Lung (tissue), 12 donors: ENCODE results near the gene PGAM2. TPM values are rescaled to one million over a fixed set of nuclear protein-coding genes. Genes with fewer than 3 reads are reported as not detected.

Experiments
- ATAC-seq: fragments of 200-7000 bp; cut with Tn5 transposase; one replicate; pipeline ENCODE4 v1.9.1; 2020; ENCODE audit warnings: moderate number of reproducible peaks; ENCODE audit not compliant: insufficient read depth, low FRiP score
- DNase-seq, 3 donors: peaks; one replicate each; pipeline ENCODE4 v3.0.0-alpha.2; 2013 to 2017
- H3K27ac ChIP-seq, 2 donors: one replicate each; pipeline ENCODE4 v1.5.1; 2013; ENCODE audit warnings: mild to moderate bottlenecking in 2 of 2, moderate library complexity in 2 of 2, control low read depth in 1 of 2, inconsistent platforms in 1 of 2, low read depth in 1 of 2, low read length in 1 of 2
- H3K27me3 ChIP-seq, 3 donors: one replicate each; pipeline ENCODE4 v1.5.1; 2013; ENCODE audit warnings: low read length in 2 of 3; ENCODE audit not compliant: control insufficient read depth in 3 of 3, insufficient read depth in 3 of 3
- H3K36me3 ChIP-seq, 4 donors: one replicate each; pipeline ENCODE4 v1.5.1; 2013; ENCODE audit warnings: low read length in 4 of 4, mild to moderate bottlenecking in 1 of 4, moderate library complexity in 1 of 4; ENCODE audit not compliant: control insufficient read depth in 4 of 4, insufficient read depth in 4 of 4
- H3K4me1 ChIP-seq, 5 donors: one replicate each; pipeline ENCODE4 v1.5.1; 2013; ENCODE audit warnings: low read length in 5 of 5, mild to moderate bottlenecking in 2 of 5, moderate library complexity in 1 of 5; ENCODE audit not compliant: control insufficient read depth in 5 of 5, insufficient read depth in 5 of 5
- H3K4me3 ChIP-seq: one replicate; pipeline ENCODE4 v1.5.1; 2013; ENCODE audit warnings: mild to moderate bottlenecking, control low read depth, moderate library complexity
- H3K9ac ChIP-seq, 2 donors: one replicate each; pipeline ENCODE4 v1.5.1; 2013; ENCODE audit warnings: low read length in 2 of 2, control low read depth in 1 of 2; ENCODE audit not compliant: insufficient read depth in 1 of 2
- H3K9me3 ChIP-seq, 4 donors: one replicate each; pipeline ENCODE4 v1.5.1; 2013; ENCODE audit warnings: low read length in 3 of 4, mild to moderate bottlenecking in 1 of 4, moderate library complexity in 1 of 4; ENCODE audit not compliant: control insufficient read depth in 4 of 4, insufficient read depth in 3 of 4
- CTCF ChIP-seq: IDR thresholded peaks from 2 replicates; pipeline ENCODE4 v1.5.1; 2012; ENCODE audit warnings: mild to moderate bottlenecking; ENCODE audit errors: control extremely low read depth, extremely low read depth
- WGBS, 2 donors: extraction: QIAGEN DNeasy Blood & Tissue Kit; methylation state at CpG; one replicate each; pipeline ENCODE4 v1.1.7; 2013; 5-methylcytosine and 5-hydroxymethylcytosine counted together
- polyA plus RNA-seq, 2 donors: library from polyadenylated mRNA; stranded (reverse); fragments of 200-250 nt; gene quantifications; one replicate each; pipeline ENCODE4 v1.2.1, GENCODE V29; 2013
- total RNA-seq, 2 donors: library from RNA; depleted of rRNA in 1 of 2; stranded (reverse); fragments of >200 nt in 1 of 2; gene quantifications; one replicate each; pipeline ENCODE4 v1.2.1, GENCODE V29; 2014 to 2021
- donor health status: control.
- donor health status: control.
- donor health status: Bipolar disorder and iron deficiency.
- donor health status: healthy.
- donor health status: DM: yes; HTN: yes; CAD: no.

PGAM2 gene
- total and polyA plus RNA-seq, 4 donors, result 0.63 to 0.85 (median 0.83) TPM; not detected in 1

- H3K36me3 ChIP-seq, result peaks cover 13 to 42% (median 25%) of the 10 kb centered on the region in 4 donors
- peaks cover 0 to 4% (median 0%) of the 10 kb centered on the region in 3 donors for H3K27me3 ChIP-seq
- no peaks in the 10 kb centered on the region for H3K9me3 ChIP-seq
- H3K9ac ChIP-seq, result no peak overlapping the region
- no peak for TF ChIP-seq CTCF
- no peak for ATAC-seq
- H3K4me1 ChIP-seq, result peaks cover 0 to 11% (median 0%) of the 10 kb centered on the region in 5 donors
- no peak for DNase-seq
- H3K27ac ChIP-seq, result peak overlapping the region in 1 of 2 donors; percentile 7
- WGBS, 2 donors, result 76 to 85% methylated on average over 3 of the region's 3 CpGs
- no peak overlapping the region for H3K4me3 ChIP-seq
Measured at GRCh38 chr7:44062903-44063295, 2.5 kb downstream of the PGAM2 start.

- no peak overlapping the region for H3K9ac ChIP-seq
- WGBS, 2 donors, result 84 to 86% methylated on average over 11 of the region's 11 CpGs
- no peaks in the 10 kb centered on the region for H3K9me3 ChIP-seq
- H3K27me3 ChIP-seq, result peaks cover 0 to 4% (median 0%) of the 10 kb centered on the region in 3 donors
- H3K27ac ChIP-seq, result peak overlapping the region in 1 of 2 donors; percentile 7
- ATAC-seq (no peak), DNase-seq (no peak)
- H3K36me3 ChIP-seq, result peaks cover 13 to 48% (median 31%) of the 10 kb centered on the region in 4 donors
- peaks cover 0 to 11% (median 0%) of the 10 kb centered on the region in 5 donors for H3K4me1 ChIP-seq
- TF ChIP-seq CTCF, result no peak
- no peak overlapping the region for H3K4me3 ChIP-seq
Measured at GRCh38 chr7:44062180-44062902, 3.0 kb downstream of the PGAM2 start.

GRCh38 chr7:44061645-44062179, 3.7 kb downstream of the PGAM2 start:
- no peak for TF ChIP-seq CTCF
- Histone ChIP-seq H3K36me3 (peaks cover 17 to 54% (median 35%) of the 10 kb centered on the region in 4 donors), H3K27ac (no peak overlapping the region)

More at GRCh38 chr7:44061645-44062179, 3.7 kb downstream of the PGAM2 start:
- ATAC-seq, result no peak
- H3K27me3 ChIP-seq, result peaks cover 0 to 4% (median 0%) of the 10 kb centered on the region in 3 donors
- H3K4me1 ChIP-seq, result peaks cover 0 to 11% (median 0%) of the 10 kb centered on the region in 5 donors
- DNase-seq, result no peak
- no peak overlapping the region for H3K4me3 ChIP-seq
- no peak overlapping the region for H3K9ac ChIP-seq
- WGBS, 2 donors, result 89 to 91% methylated on average over 8 of the region's 8 CpGs
- H3K9me3 ChIP-seq, result no peaks in the 10 kb centered on the region
